OCI-LY3 (cell line): ENCODE results near the gene KLHL29.

Source experiments
- EZH2phosphoT487 ChIP-seq: fragments of 200-600 bp; shearing (Covaris generic); IDR thresholded peaks from 2 replicates; pipeline ENCODE4 v1.6.1; 2018; ENCODE audit warnings: antibody characterized with exemption, mixed run types, low read depth
- TF ChIP-seq, protein P1 (sequence below): fragments of 200-600, 300-600 bp; sonication (generic); IDR thresholded peaks from 2 replicates; pipeline ENCODE4 v1.5.1; 2014; ENCODE audit warnings: antibody characterized with exemption, low read length, low read depth

DNA sequence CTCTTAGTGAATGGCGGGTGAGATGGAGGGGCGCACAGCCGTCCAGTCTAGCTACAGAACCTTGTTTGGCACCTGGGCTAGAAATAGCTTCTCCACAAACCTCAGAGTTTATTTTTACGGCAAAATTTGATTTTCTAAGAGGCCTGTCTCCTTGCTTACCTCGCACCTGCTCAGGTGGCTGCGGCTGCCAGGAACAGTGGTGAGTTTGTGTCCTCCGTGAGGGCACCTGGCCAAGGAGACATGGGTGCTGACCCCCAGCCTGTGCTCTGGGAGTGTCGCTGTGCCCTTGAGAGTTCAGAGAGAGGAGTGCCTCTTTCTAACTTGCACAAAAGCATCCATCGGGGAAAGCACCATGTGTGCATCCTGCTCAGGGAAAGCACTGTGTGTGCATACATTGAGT, 97.2 kb downstream of the KLHL29 start:
- TF ChIP-seq, protein P1, sequence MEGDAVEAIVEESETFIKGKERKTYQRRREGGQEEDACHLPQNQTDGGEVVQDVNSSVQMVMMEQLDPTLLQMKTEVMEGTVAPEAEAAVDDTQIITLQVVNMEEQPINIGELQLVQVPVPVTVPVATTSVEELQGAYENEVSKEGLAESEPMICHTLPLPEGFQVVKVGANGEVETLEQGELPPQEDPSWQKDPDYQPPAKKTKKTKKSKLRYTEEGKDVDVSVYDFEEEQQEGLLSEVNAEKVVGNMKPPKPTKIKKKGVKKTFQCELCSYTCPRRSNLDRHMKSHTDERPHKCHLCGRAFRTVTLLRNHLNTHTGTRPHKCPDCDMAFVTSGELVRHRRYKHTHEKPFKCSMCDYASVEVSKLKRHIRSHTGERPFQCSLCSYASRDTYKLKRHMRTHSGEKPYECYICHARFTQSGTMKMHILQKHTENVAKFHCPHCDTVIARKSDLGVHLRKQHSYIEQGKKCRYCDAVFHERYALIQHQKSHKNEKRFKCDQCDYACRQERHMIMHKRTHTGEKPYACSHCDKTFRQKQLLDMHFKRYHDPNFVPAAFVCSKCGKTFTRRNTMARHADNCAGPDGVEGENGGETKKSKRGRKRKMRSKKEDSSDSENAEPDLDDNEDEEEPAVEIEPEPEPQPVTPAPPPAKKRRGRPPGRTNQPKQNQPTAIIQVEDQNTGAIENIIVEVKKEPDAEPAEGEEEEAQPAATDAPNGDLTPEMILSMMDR: no peak
- no peak for TF ChIP-seq EZH2phosphoT487
